Gastroesophageal sphincter (tissue), 4 donors: ENCODE measurements around the gene RNF168. TPM values are rescaled to one million over a fixed set of nuclear protein-coding genes. Genes with fewer than 3 reads are reported as not detected.

Experiments
- ATAC-seq: fragments of 150-250 bp; one replicate; pipeline ENCODE4 v1.9.1; 2016; ENCODE audit warnings: mild to moderate bottlenecking, moderate library complexity
- H3K27ac ChIP-seq, 4 donors: fragments of 200-600 bp; sonication (generic) in 3 of 4; 1 replicate in 3 of 4; 2 replicates in 1 of 4; pipeline ENCODE4 v1.5.1; 2016 to 2019
- H3K27me3 ChIP-seq: fragments of 200-600 bp; sonication (generic); one replicate; pipeline ENCODE4 v1.5.1; 2019
- H3K36me3 ChIP-seq, 2 donors: fragments of 200-600 bp; sonication (generic); one replicate each; pipeline ENCODE4 v1.5.1; 2019; ENCODE audit warnings: control low read depth in 1 of 2
- H3K4me1 ChIP-seq, 3 donors: fragments of 200-600 bp; sonication (generic); 1 replicate in 2 of 3; 2 replicates in 1 of 3; pipeline ENCODE4 v1.5.1; 2016 to 2019; ENCODE audit warnings: control low read depth in 2 of 3
- H3K4me3 ChIP-seq, 2 donors: fragments of 200-600 bp; sonication (generic); one replicate each; pipeline ENCODE4 v1.5.1; 2019; ENCODE audit warnings: mild to moderate bottlenecking in 1 of 2, moderate library complexity in 1 of 2
- H3K9me3 ChIP-seq, 3 donors: fragments of 200-600 bp; sonication (generic); one replicate each; pipeline ENCODE4 v1.5.1; 2017 to 2019; ENCODE audit warnings: control low read depth in 2 of 3
- EP300 ChIP-seq: sonication (generic); formaldehyde crosslinking; IDR thresholded peaks from one replicate; pipeline ENCODE4 v1.6.1; 2017; ENCODE audit warnings: antibody characterized with exemption, mild to moderate bottlenecking
- POLR2A ChIP-seq, 2 donors: fragments of 450-650 bp; IDR thresholded peaks; one replicate each; pipeline ENCODE4 v1.6.1; 2017; ENCODE audit warnings: antibody characterized with exemption in 2 of 2, mild to moderate bottlenecking in 2 of 2, moderate library complexity in 1 of 2
- POLR2AphosphoS5 ChIP-seq: sonication (generic); formaldehyde crosslinking; IDR thresholded peaks from one replicate; pipeline ENCODE4 v1.6.1; 2017; ENCODE audit warnings: antibody characterized with exemption
- WGBS, 2 donors: methylation state at CpG; one replicate each; pipeline ENCODE4 v1.1.5; 2018; ENCODE audit warnings: low coverage in 1 of 2; 5-methylcytosine and 5-hydroxymethylcytosine counted together
- total RNA-seq, 4 donors: library from RNA; depleted of rRNA; stranded (reverse); fragments of >200 nt; gene quantifications; one replicate each; pipeline ENCODE4 v1.1.0, GENCODE V29; 2016
- TF ChIP-seq, protein P1 (sequence below), 4 experiments: fragments of 200-600 bp in 2 of 4; fragments of 450-650 bp in 2 of 4; sonication (generic) in 1 of 4; IDR thresholded peaks; one replicate each; pipeline ENCODE4 v1.5.1; 2017 to 2019; ENCODE audit warnings: antibody characterized with exemption in 4 of 4, mild to moderate bottlenecking in 2 of 4, moderate library complexity in 2 of 4

RNF168 gene
- total RNA-seq, 4 donors from 2014 or later: 19.4 to 26.0 (median 23.7) TPM

- peaks cover 0 to 50% (median 10%) of the 10 kb centered on the region in 3 donors for H3K4me1 ChIP-seq
- peak overlapping the region; percentile 83 to 90 for H3K4me3 ChIP-seq
- TF ChIP-seq POLR2AphosphoS5 (no peak), POLR2A (IDR thresholded peaks at IDR 0.05) (no peak), EP300 (no peak)
- TF ChIP-seq, protein P1, sequence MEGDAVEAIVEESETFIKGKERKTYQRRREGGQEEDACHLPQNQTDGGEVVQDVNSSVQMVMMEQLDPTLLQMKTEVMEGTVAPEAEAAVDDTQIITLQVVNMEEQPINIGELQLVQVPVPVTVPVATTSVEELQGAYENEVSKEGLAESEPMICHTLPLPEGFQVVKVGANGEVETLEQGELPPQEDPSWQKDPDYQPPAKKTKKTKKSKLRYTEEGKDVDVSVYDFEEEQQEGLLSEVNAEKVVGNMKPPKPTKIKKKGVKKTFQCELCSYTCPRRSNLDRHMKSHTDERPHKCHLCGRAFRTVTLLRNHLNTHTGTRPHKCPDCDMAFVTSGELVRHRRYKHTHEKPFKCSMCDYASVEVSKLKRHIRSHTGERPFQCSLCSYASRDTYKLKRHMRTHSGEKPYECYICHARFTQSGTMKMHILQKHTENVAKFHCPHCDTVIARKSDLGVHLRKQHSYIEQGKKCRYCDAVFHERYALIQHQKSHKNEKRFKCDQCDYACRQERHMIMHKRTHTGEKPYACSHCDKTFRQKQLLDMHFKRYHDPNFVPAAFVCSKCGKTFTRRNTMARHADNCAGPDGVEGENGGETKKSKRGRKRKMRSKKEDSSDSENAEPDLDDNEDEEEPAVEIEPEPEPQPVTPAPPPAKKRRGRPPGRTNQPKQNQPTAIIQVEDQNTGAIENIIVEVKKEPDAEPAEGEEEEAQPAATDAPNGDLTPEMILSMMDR (IDR thresholded peaks at IDR 0.05): no peak
- WGBS, 2 donors: 64 to 78% methylated on average over 9 to 11 of the region's 11 CpGs
- no peaks in the 10 kb centered on the region for H3K27me3 ChIP-seq
- ATAC-seq: no peak
- H3K27ac ChIP-seq: peak overlapping the region in 3 of 4 donors; percentile 60 to 99 (median 96)
- peaks cover 0 to 4% of the 10 kb centered on the region in 2 donors for H3K36me3 ChIP-seq
- no peaks in the 10 kb centered on the region for H3K9me3 ChIP-seq
These were observed 3.6 kb downstream of the RNF168 start for GRCh38 chr3:196499807-196500524.

- no peak for ATAC-seq
- peaks cover 0 to 45% (median 7%) of the 10 kb centered on the region in 3 donors for H3K4me1 ChIP-seq
These were observed 4.5 kb downstream of the RNF168 start for GRCh38 chr3:196499061-196499460.

GRCh38 chr3:196498297-196498696 lies 5.3 kb downstream of the RNF168 start:
- H3K4me3 ChIP-seq: no peak overlapping the region
- no peaks in the 10 kb centered on the region for H3K27me3 ChIP-seq
- ATAC-seq: no peak
- H3K9me3 ChIP-seq: no peaks in the 10 kb centered on the region
- peaks cover 0 to 47% (median 7%) of the 10 kb centered on the region in 3 donors for H3K4me1 ChIP-seq
- 96 to 97% methylated on average over 5 to 8 of the region's 8 CpGs for WGBS, 2 donors
- H3K27ac ChIP-seq: no peak overlapping the region
- peaks cover 0 to 4% of the 10 kb centered on the region in 2 donors for H3K36me3 ChIP-seq
- no peak for TF ChIP-seq POLR2A (IDR thresholded peaks at IDR 0.05)
- TF ChIP-seq, protein P1 (IDR thresholded peaks at IDR 0.05): no peak
- no peak for TF ChIP-seq POLR2AphosphoS5
- no peak for TF ChIP-seq EP300

More at GRCh38 chr3:196499061-196499460, 4.5 kb downstream of the RNF168 start:
- no peak overlapping the region for H3K4me3 ChIP-seq
- no peak overlapping the region for H3K27ac ChIP-seq
- peaks cover 0 to 4% of the 10 kb centered on the region in 2 donors for H3K36me3 ChIP-seq
- H3K9me3 ChIP-seq: no peaks in the 10 kb centered on the region
- WGBS, 2 donors: 55 to 74% methylated on average over 4 of the region's 5 CpGs
- H3K27me3 ChIP-seq: no peaks in the 10 kb centered on the region
- TF ChIP-seq POLR2AphosphoS5: no peak
- no peak for TF ChIP-seq EP300
- TF ChIP-seq POLR2A (IDR thresholded peaks at IDR 0.05): no peak
- TF ChIP-seq, protein P1 (IDR thresholded peaks at IDR 0.05): no peak

GRCh38 chr3:196496183-196496582 lies 7.4 kb downstream of the RNF168 start:
- no peak overlapping the region for H3K4me3 ChIP-seq
- no peaks in the 10 kb centered on the region for H3K9me3 ChIP-seq
- no peak overlapping the region for H3K27ac ChIP-seq
- peaks cover 0 to 45% (median 7%) of the 10 kb centered on the region in 3 donors for H3K4me1 ChIP-seq
- ATAC-seq: no peak
- H3K27me3 ChIP-seq: no peaks in the 10 kb centered on the region
- H3K36me3 ChIP-seq: peaks cover 0 to 4% of the 10 kb centered on the region in 2 donors
- WGBS, 2 donors: 71 to 78% methylated on average over 4 of the region's 4 CpGs
- TF ChIP-seq POLR2A (IDR thresholded peaks at IDR 0.05) (no peak), POLR2AphosphoS5 (no peak), EP300 (no peak)
- TF ChIP-seq, protein P1 (IDR thresholded peaks at IDR 0.05): no peak

DNA sequence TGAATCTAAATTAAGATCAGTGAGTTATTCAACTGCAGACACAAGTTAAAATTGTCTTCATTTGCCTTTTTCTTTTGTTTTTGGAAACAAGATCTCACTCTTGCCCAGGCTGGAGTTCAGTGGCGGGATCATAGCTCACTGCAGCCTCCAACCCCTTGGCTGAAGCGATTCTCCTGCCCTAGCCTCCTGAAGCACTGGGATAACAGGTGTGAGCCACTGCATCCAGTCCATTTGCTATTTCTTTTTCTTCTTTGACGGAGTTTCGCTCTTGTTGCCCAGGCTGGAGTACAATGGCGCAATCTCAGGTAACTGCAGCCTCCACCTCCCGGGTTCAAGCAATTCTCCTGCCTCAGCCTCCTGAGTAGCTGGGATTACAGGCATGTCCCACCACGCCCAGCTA lies 10.3 kb downstream of the RNF168 start:
- H3K4me3 ChIP-seq: no peak overlapping the region
- no peaks in the 10 kb centered on the region for H3K9me3 ChIP-seq
- H3K36me3 ChIP-seq: peaks cover 0 to 4% of the 10 kb centered on the region in 2 donors
- peaks cover 0 to 28% (median 0%) of the 10 kb centered on the region in 3 donors for H3K4me1 ChIP-seq
- H3K27me3 ChIP-seq: no peaks in the 10 kb centered on the region
- TF ChIP-seq, protein P1 (IDR thresholded peaks at IDR 0.05): no peak
- no peak for TF ChIP-seq EP300
- no peak for TF ChIP-seq POLR2AphosphoS5
- no peak for TF ChIP-seq POLR2A (IDR thresholded peaks at IDR 0.05)
- no peak for ATAC-seq
- no peak overlapping the region for H3K27ac ChIP-seq
- 98 to 100% methylated on average over 2 to 6 of the region's 7 CpGs for WGBS, 2 donors
